Adipose tissue (tissue), 3 donors: Measurements from ENCODE around the gene CDC42EP5. TPM values are rescaled to one million over a fixed set of nuclear protein-coding genes. Genes with fewer than 3 reads are reported as not detected.

Experiments
- H3K27ac ChIP-seq: one replicate; pipeline ENCODE4 v1.5.1; 2013; ENCODE audit warnings: low read depth, low read length
- WGBS, 3 donors: extraction: QIAGEN DNeasy Blood & Tissue Kit; methylation state at CpG; one replicate each; pipeline ENCODE4 v1.1.7; 2013; 5-methylcytosine and 5-hydroxymethylcytosine counted together
- polyA plus RNA-seq, 3 donors: library from polyadenylated mRNA; stranded (reverse); fragments of 200-250 nt; gene quantifications; one replicate each; pipeline ENCODE4 v1.2.3, GENCODE V29; 2013
- donor health status: healthy with polysubstance abuse.
- donor health status: Bipolar disorder and iron deficiency.
- donor health status: healthy.

CDC42EP5 gene
- polyA plus RNA-seq, 3 donors: 17.1 to 37.7 (median 20.8) TPM

DNA sequence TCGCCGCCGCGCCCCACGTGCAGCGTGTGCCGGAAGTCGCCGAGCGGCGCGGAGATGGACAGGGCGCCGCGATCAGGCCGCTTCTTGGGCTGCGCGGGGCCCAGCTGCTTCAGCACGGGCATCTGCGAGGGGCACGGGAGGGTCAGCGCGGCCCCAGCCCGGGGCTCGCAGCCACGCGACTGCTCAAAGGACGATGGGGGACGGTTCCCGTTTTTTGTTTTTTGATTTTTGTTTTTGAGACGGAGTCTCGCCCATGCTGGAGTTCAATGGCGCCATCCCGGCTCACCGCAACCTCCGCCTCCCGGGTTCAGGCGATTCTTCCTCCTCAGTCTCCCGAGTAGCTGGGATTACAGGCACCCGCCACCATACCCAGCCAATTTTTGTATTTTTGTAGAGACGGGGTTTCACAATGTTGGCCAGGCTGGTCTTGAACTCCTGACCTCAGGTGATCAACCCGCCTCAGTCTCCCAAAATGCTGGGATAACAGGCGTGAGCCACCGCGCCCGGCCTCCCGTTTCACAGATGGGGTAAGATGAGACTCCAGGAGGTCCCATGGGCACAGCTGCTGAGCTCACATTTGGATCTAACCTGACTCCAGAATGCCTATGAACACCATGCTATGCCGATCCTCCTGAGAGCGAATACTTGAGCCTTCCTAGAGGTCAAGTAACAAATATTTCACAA, 7.5 kb downstream of the CDC42EP5 start:
- no peak overlapping the region for H3K27ac ChIP-seq

GRCh38 chr19:54464630-54465425, 8.3 kb downstream of the CDC42EP5 start:
- WGBS, 3 donors: 6 to 28% (median 20%) methylated on average over 65 to 87 of the region's 87 CpGs
- peak overlapping the region; percentile 56 for H3K27ac ChIP-seq

More for the DNA sequence above, 7.5 kb downstream of the CDC42EP5 start:
- 67 to 88% (median 86%) methylated on average over 43 to 49 of the region's 49 CpGs for WGBS, 3 donors

GRCh38 chr19:54464044-54464629, 9.0 kb downstream of the CDC42EP5 start:
- WGBS, 3 donors: 0 to 1% (median 1%) methylated on average over 26 of the region's 26 CpGs
- H3K27ac ChIP-seq: peak overlapping the region; percentile 56

DNA sequence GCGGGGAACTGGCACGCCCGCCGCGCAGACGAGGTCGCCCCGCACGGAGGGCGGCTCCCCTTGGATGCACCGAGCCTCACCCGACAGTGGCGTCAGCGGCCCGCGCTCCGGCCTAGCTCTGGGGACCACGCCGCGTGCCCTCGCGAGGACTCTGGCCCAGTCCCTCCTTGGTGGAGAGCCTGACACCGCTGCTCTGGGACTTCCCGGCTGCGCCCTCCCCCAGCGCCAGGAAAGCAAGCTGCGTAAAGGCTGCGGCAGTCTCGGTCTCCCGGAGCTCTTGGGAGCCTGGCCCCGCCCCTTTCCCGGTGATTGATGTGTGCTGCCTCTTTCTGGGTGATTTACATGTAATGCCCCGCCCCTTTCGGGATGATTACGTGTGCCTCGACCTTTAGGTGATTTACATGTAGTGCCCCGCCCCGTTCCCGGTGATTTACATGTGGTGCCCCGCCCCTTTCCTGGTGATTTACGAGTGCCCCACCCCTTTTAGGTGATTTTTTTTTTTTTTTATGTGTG, 9.5 kb downstream of the CDC42EP5 start, which contains the start of gene LENG9:
Gene LENG9 (minus strand): TSS at position 248 of the 513 bp plus-strand sequence. CDS start 252 bp downstream, outside the sequence.
- WGBS, 3 donors: 0 to 1% (median 1%) methylated on average over 29 to 41 of the region's 41 CpGs
- peak within 1 kb of the TSS; percentile 81 for H3K27ac ChIP-seq

DNA sequence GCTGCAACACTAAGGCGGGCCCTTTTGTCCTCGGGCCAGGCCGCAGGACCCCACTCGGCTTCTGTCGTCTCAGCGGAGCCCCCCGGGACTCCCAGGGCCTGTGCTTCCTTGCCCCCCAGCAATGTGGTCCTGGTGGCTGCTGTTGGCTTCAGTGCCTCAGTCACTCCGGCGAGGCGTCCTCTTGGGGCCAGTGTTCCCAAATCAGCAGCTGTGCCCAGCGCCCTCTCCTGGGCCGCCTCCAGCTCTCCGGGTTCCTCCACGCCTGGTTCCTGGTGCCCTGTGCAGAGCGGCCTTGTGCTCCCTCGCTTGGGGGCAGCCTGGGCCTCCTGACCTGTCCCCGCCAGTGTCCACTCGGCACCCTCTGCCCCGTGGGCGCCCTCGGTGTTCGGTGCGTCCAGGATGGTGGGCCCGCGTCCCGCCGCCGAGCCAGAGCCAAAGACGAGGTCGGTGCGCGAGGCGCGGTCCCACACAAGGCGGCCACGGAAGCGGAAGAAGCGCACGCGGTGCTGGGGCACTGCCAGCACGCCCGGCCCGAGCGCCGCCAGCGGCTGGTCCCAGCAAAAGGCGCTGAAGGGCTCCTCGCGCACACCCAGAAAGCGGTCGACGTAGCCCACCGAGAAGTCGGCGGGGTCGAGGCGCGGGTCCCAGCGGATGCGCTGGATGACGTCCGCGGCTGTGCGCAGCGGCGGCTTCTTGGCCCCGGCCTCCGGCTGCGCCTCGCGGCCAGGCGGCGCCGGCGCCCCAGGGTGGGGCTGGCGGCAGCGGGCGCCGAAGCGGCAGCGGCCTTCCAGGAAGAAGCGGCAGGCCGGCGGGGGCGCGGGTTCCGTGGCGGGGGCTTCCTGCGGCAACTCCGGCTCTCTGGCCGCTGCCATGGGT, 10.2 kb downstream of the CDC42EP5 start:
- peak overlapping the region; percentile 81 for H3K27ac ChIP-seq
- 4 to 7% (median 5%) methylated on average over 76 to 91 of the region's 91 CpGs for WGBS, 3 donors

GRCh38 chr19:54462047-54462654, 10.9 kb downstream of the CDC42EP5 start:
- 38 to 73% (median 58%) methylated on average over 15 of the region's 15 CpGs for WGBS, 3 donors
- peak overlapping the region; percentile 81 for H3K27ac ChIP-seq

GRCh38 chr19:54461613-54462012, 11.5 kb downstream of the CDC42EP5 start:
- WGBS, 3 donors: 35 to 71% (median 62%) methylated on average over 3 of the region's 3 CpGs
- no peak overlapping the region for H3K27ac ChIP-seq

DNA sequence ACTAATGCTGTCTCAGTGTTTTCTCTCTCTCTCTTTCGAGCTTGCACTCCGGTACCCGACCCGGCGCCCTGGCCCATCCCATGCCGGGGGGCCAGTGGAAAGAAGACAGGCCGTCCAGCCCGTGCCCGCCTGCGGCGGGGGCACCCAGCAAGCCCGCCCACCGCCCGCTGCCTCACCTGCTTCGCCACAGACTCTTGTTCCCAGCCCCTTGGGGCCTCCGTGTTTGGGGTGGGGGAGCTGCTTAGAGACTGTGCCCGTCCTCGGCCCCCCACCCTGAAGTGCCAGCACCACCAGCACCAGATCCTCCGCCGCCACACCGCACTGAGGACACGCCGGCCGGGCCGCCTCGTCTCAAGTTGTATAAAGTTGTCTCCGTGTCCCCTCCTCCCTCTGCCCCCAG, 11.9 kb downstream of the CDC42EP5 start:
- WGBS, 3 donors: 64 to 83% (median 80%) methylated on average over 26 to 27 of the region's 27 CpGs
- no peak overlapping the region for H3K27ac ChIP-seq

DNA sequence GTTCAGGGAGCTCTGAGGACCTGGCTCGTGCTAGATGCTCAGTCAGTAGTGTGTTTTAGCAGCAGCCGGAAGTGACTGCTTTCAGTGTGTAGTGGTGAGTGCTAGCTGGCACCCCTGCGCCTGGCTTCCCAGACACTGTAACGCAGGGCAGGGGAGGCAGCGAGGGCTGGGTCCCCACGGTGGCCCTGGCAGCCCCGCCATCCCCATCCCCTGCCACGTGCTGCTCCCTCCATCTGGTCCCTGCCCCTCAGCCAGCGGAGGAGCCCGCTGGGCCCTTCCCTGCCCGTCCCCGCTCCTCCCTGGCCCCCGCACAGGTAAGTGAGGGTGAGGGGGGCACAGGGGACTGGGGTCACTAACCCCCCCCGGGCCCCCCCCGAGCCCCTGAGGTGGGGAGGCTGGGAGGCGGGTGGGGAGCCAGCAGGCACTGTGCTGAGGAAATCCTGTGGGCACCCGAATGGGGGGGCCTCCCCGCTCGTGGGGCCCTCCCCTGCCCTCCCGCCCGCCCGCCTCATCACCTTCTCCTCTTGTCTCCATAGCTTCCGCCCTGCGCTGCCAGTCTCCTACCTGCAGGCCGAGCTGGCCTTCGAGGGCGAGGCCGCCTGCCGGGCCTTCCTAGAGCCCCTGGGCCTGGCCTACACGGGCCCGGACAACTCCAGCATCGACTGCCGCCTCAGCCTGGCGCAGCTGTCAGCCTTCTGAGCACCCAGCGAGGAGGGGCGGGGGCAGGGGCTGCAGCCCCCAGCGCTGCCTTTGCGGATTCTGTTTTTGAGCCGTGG, 12.7 kb downstream of the CDC42EP5 start:
- H3K27ac ChIP-seq: no peak overlapping the region
- WGBS, 3 donors: 64 to 83% (median 77%) methylated on average over 29 to 39 of the region's 39 CpGs

DNA sequence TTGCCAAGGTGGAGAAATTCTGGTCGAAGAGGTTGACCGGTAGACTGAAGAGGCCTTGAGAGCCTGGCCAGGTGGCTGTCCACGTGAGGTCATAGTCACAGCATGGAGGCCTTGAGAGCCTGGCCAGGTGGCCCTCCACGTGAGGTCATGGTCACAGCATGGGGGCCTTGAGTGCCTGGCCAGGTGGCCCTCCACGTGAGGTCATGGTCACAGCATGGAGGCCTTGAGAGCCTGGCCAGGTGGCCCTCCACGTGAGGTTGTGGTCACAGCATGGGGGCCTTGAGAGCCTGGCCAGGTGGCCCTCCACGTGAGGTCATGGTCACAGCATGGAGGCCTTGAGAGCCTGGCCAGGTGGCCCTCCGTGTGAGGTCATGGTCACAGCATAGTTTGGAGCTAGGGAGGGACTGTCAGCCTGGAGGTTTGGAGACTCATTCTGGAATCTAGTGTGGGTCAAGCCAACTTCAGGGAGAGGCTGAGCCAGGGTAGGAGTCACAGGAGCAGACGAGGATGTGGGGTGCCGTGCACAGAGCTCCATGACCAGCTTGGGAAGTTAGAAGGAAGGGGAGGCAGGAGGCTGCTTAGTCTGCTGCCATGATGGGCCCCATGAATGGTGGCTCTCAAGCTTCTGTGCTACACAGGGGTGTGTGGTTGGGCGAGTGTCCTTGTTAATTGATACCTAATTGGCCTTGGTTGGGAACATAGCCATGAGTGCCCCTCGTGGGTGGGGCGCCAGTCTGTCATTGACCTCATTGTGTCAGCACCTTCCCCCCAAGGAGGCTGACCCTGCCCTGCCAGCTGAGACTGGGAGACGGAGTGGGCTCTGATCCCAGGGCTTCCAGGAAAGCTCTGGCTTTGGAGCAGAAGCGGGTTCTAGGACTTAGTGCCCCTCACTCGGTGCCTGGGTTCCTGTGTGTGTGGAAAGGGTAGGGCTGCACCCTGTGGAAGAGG, 13.5 kb downstream of the CDC42EP5 start:
- 40 to 80% (median 75%) methylated on average over 15 to 16 of the region's 16 CpGs for WGBS, 3 donors
- no peak overlapping the region for H3K27ac ChIP-seq

GRCh38 chr19:54458648-54459281, 14.3 kb downstream of the CDC42EP5 start:
- WGBS, 3 donors: 67 to 89% (median 89%) methylated on average over 11 of the region's 11 CpGs

GRCh38 chr19:54457773-54458647, 15.1 kb downstream of the CDC42EP5 start:
- 83 to 93% (median 91%) methylated on average over 42 of the region's 42 CpGs for WGBS, 3 donors
- no peak overlapping the region for H3K27ac ChIP-seq

More at GRCh38 chr19:54458648-54459281, 14.3 kb downstream of the CDC42EP5 start:
- H3K27ac ChIP-seq: no peak overlapping the region

DNA sequence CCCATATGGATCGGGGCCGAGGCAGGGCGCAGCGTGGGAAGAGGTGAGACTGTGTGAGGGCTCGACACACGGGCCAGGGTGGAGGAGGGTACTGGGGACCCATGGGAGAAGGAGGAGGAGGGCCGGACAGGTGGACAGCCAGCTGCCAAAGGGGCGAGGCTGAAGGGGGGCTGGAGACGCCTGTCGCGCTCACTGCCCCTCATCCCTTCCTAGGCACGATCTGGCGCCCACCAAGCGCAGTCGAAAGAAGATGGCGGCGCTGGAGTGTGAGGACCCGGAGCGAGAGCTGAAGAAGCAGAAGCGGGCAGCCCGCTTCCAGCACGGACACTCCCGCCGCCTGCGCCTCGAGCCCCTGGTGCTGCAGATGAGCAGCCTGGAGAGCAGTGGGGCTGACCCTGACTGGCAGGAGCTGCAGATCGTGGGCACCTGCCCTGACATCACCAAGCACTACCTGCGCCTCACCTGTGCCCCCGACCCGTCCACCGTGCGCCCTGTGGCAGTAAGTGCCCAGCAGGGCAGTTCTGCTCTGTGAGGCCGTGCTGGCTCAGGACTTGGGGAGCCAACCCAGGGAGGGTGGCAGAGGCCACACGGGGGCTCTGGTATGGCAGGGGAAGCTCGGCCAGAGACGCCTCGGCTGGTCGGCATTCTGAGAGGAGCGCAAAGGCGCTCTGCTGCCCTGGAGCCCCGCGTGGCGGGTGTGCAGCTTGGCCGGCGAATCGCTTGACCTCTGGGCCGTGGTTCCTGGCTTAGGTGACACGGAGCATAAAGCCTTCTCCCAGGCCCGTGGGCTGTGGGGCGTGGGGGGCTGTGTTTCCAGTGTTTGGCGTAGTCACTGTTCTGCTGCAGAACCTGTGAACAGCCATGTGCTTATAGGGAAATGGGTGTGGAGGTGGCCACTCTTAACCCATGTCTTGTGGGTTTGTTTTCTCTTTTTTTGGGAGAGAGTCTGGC, 16.4 kb downstream of the CDC42EP5 start:
- 90 to 93% (median 92%) methylated on average over 48 to 51 of the region's 51 CpGs for WGBS, 3 donors
- H3K27ac ChIP-seq: no peak overlapping the region
